ENCODE data around the gene MTMR6.
"Not testable (repeated sequence)": the region's sequence is repeated elsewhere in the genome, so short reads cannot be mapped to it uniquely, and the experiment has no call there.

Gene MTMR6

GRCh38 chr13:25286969-25287961 is at the start of gene MTMR6:
Gene MTMR6, minus strand, starts transcription at chr13:25287488. Its CDS starts 241 bp downstream, at chr13:25287247.
- in situ Hi-C loops (cut with HindIII; ENCODE audit: low sequenced_read_pairs), result no loop called here

- in situ Hi-C loops (cut with HindIII; ENCODE audit: low sequenced_read_pairs), result no loop called here
Measured at GRCh38 chr13:25335856-25336255, 48.6 kb upstream of the MTMR6 start.

DNA sequence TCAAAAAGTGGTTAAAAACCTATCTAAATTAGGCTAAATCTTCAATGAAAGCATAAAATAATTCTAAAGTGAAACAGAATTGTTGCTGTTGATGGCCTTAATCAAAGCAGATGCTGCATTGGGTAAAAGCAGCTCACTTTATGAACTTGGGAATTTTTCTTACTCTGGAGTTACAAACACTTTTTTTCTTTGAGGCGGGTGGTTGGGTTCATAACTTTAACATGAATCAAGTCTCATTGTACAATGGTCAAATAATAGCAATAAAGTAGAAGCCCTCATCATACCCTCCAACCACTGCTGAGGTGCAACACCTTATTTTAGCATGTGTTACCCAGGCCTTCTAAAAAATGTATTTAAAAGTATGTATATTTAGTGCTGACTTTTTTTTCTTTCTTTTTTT is 43.3 kb upstream of the MTMR6 start:
- in situ Hi-C loops (cut with HindIII; ENCODE audit: low sequenced_read_pairs), result no loop called here

GRCh38 chr13:25329706-25330105 is 42.4 kb upstream of the MTMR6 start:
- in situ Hi-C loops (cut with HindIII; ENCODE audit: low sequenced_read_pairs), result no loop called here

DNA sequence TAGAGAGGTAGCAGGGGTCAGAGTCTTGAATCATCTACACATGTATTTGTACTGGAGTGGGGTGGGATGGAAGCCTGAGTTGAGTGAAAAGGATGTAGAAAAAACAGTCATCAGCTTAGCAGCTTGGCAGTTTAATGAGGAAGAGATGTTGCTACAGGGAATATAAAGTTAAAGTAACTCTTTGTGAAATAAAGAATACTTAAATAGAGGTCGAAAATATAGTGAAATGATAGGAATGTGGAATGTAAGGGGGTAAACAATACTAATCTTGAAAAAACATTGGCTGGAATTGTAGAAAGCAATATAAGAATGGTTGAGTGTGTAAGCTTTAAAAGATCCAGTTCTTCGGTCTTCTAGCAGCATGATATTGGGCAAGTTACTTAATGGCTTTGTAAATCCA is 36.8 kb upstream of the MTMR6 start:
- in situ Hi-C loops (cut with HindIII; ENCODE audit: low sequenced_read_pairs), result no loop called here

DNA sequence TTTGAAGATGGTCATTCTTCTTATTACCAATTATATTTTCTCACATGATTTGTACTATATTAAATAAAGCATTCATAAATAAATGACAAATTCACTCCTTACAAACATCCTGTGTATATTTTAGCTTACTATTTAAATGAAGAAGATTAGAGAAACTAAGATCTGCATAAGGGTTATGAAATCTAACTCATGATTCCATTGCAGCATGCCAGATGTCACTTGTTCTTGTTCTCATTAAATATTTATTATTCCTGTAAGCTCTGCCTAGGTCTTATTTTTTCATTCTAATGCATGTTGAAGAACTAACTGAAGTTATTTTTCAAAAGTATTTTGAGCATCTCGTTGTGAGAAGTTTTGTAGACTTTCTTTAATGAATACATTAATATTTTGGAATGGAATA is 32.5 kb upstream of the MTMR6 start:
- in situ Hi-C loops (cut with HindIII; ENCODE audit: low sequenced_read_pairs), result no loop called here

- in situ Hi-C loops (cut with HindIII; ENCODE audit: low sequenced_read_pairs), result not testable (repeated sequence)
Measured at GRCh38 chr13:25318946-25319345, 31.7 kb upstream of the MTMR6 start.

DNA sequence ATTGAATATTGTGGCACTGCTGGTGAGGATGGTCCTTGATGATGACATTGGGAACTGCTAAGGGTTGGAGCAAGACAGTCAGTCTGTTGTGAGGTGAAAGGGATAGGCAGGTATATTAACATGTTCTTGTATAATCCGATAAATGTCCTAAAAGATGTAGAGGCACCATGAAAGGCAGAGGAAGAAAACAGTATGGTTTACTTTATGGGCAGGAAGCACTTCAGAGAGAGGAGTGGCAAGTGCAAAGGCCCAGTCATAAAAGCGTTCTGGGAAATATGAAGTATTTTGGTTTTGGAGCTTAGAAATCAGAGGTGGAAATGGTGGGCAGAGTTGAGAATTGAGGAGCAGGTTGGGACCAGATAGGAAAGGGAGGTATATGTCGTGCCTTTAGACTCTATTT is 23.6 kb upstream of the MTMR6 start:
- in situ Hi-C loops (cut with HindIII; ENCODE audit: low sequenced_read_pairs), result no loop called here

DNA sequence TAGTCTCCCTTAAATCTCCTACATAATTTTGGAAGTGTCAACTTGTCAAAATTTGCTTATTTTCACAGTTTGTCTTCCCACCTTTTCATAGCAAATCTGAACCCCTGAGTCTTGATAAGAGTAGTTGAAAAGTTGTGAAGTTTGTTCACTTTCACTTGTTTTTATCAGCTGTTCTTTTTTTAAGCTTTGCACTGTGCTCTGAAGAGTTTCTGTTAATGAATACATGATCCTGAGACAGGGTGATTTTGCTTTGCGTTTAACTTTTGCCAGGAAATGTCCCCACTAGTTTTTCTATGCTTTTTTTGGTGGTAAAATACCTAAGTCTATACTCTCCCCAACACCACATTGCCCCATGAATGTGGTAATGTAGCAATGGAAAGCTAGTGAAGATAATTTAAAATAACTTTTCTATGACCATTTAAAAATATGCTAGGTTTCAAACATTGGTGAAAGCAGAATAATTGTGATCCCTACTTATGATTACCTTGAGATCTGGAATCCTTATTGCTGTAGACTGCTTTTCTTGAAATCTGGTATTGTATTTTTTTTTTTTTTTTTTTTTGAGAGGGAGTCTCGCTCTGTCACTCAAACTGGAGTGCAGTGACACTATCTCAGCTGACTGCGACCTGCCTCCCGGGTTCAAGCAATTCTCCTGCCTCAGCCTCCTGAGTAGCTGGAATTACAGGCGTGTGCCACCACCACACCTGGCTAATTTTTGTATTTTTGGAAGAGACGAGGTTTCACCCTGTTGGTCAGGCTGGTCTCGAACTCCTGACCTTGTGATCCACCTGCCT is 19.6 kb upstream of the MTMR6 start:
- in situ Hi-C loops (cut with HindIII; ENCODE audit: low sequenced_read_pairs), result no loop called here

GRCh38 chr13:25302121-25302520 is 14.8 kb upstream of the MTMR6 start:
- in situ Hi-C loops (cut with HindIII; ENCODE audit: low sequenced_read_pairs), result no loop called here

DNA sequence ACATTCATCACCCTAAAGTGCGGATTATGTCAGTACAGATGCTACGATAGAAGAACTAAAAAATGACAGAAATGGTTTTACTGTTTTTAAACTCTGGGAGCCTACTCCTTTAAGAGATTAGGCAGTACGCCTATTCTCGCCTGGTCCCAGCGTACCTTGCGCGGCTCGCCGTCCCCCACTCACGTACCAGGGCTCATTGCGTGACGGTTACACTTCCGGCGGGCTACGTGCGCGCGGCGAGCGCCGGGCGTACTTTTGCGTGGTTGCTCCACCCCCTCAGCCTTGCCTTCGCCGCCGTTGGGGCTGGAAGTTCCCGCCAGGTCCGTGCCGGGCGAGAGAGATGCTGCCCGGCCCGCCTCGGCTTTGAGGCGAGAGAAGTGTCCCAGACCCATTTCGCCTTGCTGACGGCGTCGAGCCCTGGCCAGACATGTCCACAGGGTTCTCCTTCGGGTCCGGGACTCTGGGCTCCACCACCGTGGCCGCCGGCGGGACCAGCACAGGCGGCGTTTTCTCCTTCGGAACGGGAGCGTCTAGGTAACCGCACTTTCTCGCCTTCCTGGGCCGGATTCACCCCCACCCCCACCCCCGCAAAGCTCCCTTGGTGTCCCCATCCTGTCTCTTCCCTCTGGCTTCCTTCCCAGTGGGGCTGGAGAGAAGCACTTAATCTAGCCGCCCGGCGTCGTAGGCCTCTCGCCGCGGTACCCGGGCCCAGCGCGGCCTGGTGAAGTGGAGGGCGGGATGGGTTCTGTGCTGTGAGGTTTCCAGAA is 14.2 kb upstream of the MTMR6 start, which contains the start of gene NUP58:
NUP58 (plus strand) TSS at position 279 of the 767 bp plus-strand sequence; CDS start at position 428, 149 bp downstream.
- in situ Hi-C loops (cut with HindIII; ENCODE audit: low sequenced_read_pairs), result no loop called here

- in situ Hi-C loops (cut with HindIII; ENCODE audit: low sequenced_read_pairs), result no loop called here
Measured at GRCh38 chr13:25300861-25301346, 13.6 kb upstream of the MTMR6 start.

DNA sequence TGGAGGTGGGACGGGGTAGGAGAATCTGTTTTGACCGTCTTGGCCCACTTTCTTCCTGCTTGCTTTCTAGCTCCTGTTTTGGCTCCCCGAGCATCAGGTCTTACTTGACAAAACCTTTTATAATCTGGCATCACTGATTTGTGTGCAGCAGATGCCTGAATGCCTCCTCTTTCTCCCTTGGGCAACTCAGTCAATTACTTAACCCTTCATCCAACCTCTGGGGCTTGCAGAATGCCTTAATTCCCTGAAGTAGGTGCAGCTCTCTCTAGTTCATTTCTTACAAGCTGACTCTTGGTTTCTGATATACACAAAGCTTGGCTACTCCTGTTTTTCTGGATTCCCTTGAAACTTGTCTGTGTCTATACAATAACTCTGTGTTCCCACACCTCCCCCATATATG is 8.4 kb upstream of the MTMR6 start:
- in situ Hi-C loops (cut with HindIII; ENCODE audit: low sequenced_read_pairs), result loop anchor here (5.0 kb wide), 1 partner anchor 58 kb away; no protein-coding TSS in a partner anchor

DNA sequence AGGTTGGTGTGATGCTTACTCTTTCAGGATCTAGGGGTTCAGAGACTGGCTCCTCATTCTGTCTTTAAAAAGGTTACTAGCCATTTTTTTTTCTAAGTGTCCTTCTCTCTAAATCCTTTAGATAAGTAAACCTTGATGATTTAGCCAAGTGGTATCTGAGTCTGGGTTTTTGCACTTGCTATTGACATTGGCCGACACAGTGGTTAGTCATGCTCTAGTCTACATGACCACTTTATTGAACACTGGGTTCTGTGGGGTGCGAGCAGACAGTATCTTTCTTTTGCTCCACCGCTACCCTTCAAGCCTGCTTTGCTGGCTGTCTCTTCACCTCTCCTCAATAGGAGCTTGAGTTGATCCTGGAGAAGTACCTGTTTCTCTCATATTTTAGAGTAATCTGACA is 7.9 kb upstream of the MTMR6 start:
- in situ Hi-C loops (cut with HindIII; ENCODE audit: low sequenced_read_pairs), result loop anchor here (5.0 kb wide), 1 partner anchor 58 kb away; no protein-coding TSS in a partner anchor

DNA sequence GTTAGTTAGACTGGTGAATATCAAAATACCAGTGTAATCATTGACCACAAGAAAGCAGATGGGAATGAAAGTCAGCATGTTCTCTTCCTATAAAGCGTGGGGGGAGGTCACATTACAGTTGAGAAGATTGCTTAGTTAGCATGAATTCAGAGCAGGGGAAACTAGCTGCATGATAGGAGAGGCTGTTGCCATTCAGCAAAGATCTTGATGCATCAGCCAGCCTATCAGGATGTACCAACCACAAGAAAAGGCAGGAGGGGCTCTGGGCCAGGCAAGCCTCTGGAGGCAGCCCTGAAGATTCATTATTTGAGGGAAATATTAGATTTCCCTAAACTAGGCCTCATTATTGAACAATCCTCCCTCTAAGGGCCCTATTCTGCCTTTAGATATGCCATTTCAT is 5.0 kb upstream of the MTMR6 start:
- in situ Hi-C loops (cut with HindIII; ENCODE audit: low sequenced_read_pairs), result no loop called here

- in situ Hi-C loops (cut with HindIII; ENCODE audit: low sequenced_read_pairs), result no loop called here
Measured at GRCh38 chr13:25291691-25292090, 4.4 kb upstream of the MTMR6 start.

- in situ Hi-C loops (cut with HindIII; ENCODE audit: low sequenced_read_pairs), result no loop called here
Measured at GRCh38 chr13:25288966-25289365, 1.7 kb upstream of the MTMR6 start.

GRCh38 chr13:25286308-25286968 is 850 bp downstream of the MTMR6 start:
- in situ Hi-C loops (cut with HindIII; ENCODE audit: low sequenced_read_pairs), result no loop called here

GRCh38 chr13:25281935-25282332 is 5.4 kb downstream of the MTMR6 start:
- in situ Hi-C loops (cut with HindIII; ENCODE audit: low sequenced_read_pairs), result no loop called here
